Neural cell (in vitro differentiated cells): ENCODE measurements around the gene FN1.

ENCODE experiments used
- EP300 ChIP-seq: fragments of 450-650 bp; conservative IDR thresholded peaks from 2 replicates; pipeline ENCODE4 v1.6.1; 2014; ENCODE audit warnings: antibody characterized with exemption, mild to moderate bottlenecking, moderate library complexity; ENCODE audit not compliant: poor library complexity, severe bottlenecking
- EZH2 ChIP-seq: fragments of 200-600, 300-800 bp; shearing (Covaris generic), sonication (generic); IDR thresholded peaks from 2 replicates; pipeline ENCODE4 v1.6.1; 2014; ENCODE audit warnings: antibody characterized with exemption, low read length, borderline replicate concordance, mild to moderate bottlenecking; ENCODE audit not compliant: insufficient read depth, poor library complexity, severe bottlenecking
- MXI1 ChIP-seq: fragments of 450-650 bp; conservative IDR thresholded peaks from 2 replicates; pipeline ENCODE4 v1.6.1; 2014; ENCODE audit warnings: antibody characterized with exemption, mild to moderate bottlenecking; ENCODE audit not compliant: poor library complexity, severe bottlenecking
- POLR2AphosphoS5 ChIP-seq: IDR thresholded peaks from 2 replicates; pipeline ENCODE4 v1.6.1; 2012
- REST ChIP-seq: IDR thresholded peaks from 2 replicates; pipeline ENCODE4 v1.6.1; 2012; ENCODE audit warnings: borderline replicate concordance
- TF ChIP-seq, protein P1 (sequence below): fragments of 450-650 bp; IDR thresholded peaks from 2 replicates; pipeline ENCODE4 v1.5.1; 2014; ENCODE audit warnings: antibody characterized with exemption, mild to moderate bottlenecking, moderate library complexity; ENCODE audit not compliant: poor library complexity, severe bottlenecking

DNA sequence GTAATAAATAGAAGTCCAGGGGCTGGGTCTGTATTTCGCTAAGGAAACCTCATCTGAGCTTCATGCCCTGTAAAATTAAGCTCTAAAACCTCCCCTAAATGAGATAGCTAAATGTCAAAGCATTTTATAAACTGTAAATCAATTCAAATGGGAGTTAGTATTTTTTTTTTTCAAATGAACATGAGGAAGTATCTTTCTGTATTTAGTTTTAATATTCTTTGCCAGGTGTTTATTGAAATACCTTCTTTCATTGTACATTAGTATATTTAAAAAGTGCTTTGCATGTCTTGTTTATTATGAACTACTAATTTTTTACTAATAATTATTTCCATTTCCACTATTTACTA, 76.3 kb downstream of the FN1 start:
- TF ChIP-seq, protein P1, sequence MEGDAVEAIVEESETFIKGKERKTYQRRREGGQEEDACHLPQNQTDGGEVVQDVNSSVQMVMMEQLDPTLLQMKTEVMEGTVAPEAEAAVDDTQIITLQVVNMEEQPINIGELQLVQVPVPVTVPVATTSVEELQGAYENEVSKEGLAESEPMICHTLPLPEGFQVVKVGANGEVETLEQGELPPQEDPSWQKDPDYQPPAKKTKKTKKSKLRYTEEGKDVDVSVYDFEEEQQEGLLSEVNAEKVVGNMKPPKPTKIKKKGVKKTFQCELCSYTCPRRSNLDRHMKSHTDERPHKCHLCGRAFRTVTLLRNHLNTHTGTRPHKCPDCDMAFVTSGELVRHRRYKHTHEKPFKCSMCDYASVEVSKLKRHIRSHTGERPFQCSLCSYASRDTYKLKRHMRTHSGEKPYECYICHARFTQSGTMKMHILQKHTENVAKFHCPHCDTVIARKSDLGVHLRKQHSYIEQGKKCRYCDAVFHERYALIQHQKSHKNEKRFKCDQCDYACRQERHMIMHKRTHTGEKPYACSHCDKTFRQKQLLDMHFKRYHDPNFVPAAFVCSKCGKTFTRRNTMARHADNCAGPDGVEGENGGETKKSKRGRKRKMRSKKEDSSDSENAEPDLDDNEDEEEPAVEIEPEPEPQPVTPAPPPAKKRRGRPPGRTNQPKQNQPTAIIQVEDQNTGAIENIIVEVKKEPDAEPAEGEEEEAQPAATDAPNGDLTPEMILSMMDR = no peak
- TF ChIP-seq EZH2 = no peak
- TF ChIP-seq EP300 = no peak
- TF ChIP-seq POLR2AphosphoS5 = no peak
- TF ChIP-seq REST = no peak
- no peak for TF ChIP-seq MXI1
